ENCODE results near the gene WDR74.

- TF ChIP-seq POLR2A (IDR thresholded peaks at IDR 0.05) (no peak), CTCF (IDR thresholded peaks at IDR 0.05) (no peak), POLR2AphosphoS5 (IDR thresholded peaks at IDR 0.05) (no peak)
Measured at GRCh38 chr11:62883673-62884072, 44.3 kb upstream of the WDR74 start.
